ENCODE results near the gene BIRC3. TPM values are rescaled to one million over a fixed set of nuclear protein-coding genes. Genes with fewer than 3 reads are reported as not detected.

The BIRC3 gene
- total and polyA plus RNA-seq, 2 experiments from 2014 or later: 11.5 to 11.6 TPM

- no peak for DNase-seq (ENCODE audit: low spot score)
- H3K79me2 ChIP-seq: no peaks in the 10 kb centered on the region
- TF ChIP-seq CTCF (IDR thresholded peaks at IDR 0.05; ENCODE audit: poor library complexity): no peak
- TF ChIP-seq EZH2 (IDR thresholded peaks at IDR 0.05; ENCODE audit: borderline replicate concordance): no peak
- no peak for TF ChIP-seq EZH2phosphoT487 (IDR thresholded peaks at IDR 0.05; ENCODE audit: low read depth, severe bottlenecking, unreplicated experiment)
- H3K27ac ChIP-seq: no peak overlapping the region
- H3K4me2 ChIP-seq: no peak overlapping the region
- peaks cover 19% of the 10 kb centered on the region for H3K4me1 ChIP-seq (ENCODE audit: insufficient read depth)
- no peaks in the 10 kb centered on the region for H3K27me3 ChIP-seq
- no peaks in the 10 kb centered on the region for H3K9me3 ChIP-seq (ENCODE audit: low read depth)
- no peak overlapping the region for H3K4me3 ChIP-seq
- no peaks in the 10 kb centered on the region for H3K9me2 ChIP-seq (replicated peaks; ENCODE audit: insufficient read depth)
- 92% methylated on average over 2 of the region's 2 CpGs for WGBS (ENCODE audit: low lambda C conversion rate, missing lambda C conversion rate)
- no peak overlapping the region for H2AFZ ChIP-seq
- H3K36me3 ChIP-seq (replicated peaks; ENCODE audit: insufficient read depth, low read depth): no peaks in the 10 kb centered on the region
- no peaks in the 10 kb centered on the region for H4K20me1 ChIP-seq (ENCODE audit: insufficient read depth, poor library complexity, severe bottlenecking)
Observed at GRCh38 chr11:102314784-102315183, 2.5 kb upstream of the BIRC3 start.

DNA sequence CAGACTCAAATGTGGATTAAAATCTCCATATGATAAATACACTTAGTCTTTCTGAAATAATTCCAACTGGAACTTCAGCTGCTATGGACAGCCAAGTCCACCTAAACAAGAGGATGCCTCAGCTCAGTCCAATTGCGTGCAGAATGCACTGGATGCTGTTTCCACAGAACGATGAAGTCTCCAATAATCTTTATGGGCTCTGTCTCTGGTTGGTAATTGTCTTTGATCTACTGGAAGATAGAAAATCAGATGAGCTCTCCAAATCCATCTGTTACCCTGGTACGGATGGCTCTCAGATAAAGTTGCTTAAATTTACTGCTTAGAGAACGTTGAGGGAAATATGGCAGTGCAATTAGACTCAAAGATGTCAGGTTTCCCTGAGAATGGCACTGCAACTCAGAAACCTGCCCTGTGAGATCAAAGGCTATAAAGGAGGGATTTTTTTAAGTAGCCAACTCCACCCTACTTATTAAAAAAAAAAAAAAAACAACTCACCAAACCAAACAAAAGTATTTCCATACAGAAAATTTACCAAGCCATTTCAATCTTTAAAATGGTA, 859 bp upstream of the BIRC3 start:
- Histone ChIP-seq H3K27ac (peak overlapping the region; percentile 62), H3K4me3 (no peak overlapping the region), H2AFZ (no peak overlapping the region), H3K9me3 (ENCODE audit: low read depth) (no peaks in the 10 kb centered on the region), H3K79me2 (no peaks in the 10 kb centered on the region), H3K36me3 (replicated peaks; ENCODE audit: insufficient read depth, low read depth) (no peaks in the 10 kb centered on the region), H3K27me3 (no peaks in the 10 kb centered on the region), H4K20me1 (ENCODE audit: insufficient read depth, poor library complexity, severe bottlenecking) (no peaks in the 10 kb centered on the region), H3K9me2 (replicated peaks; ENCODE audit: insufficient read depth) (no peaks in the 10 kb centered on the region), H3K4me2 (peak overlapping the region; percentile 77), H3K4me1 (ENCODE audit: insufficient read depth) (peaks cover 19% of the 10 kb centered on the region)
- TF ChIP-seq EZH2 (IDR thresholded peaks at IDR 0.05; ENCODE audit: borderline replicate concordance) (no peak), CTCF (IDR thresholded peaks at IDR 0.05; ENCODE audit: poor library complexity) (no peak), EZH2phosphoT487 (IDR thresholded peaks at IDR 0.05; ENCODE audit: low read depth, severe bottlenecking, unreplicated experiment) (no peak)
- no peak for DNase-seq (ENCODE audit: low spot score)
- WGBS (ENCODE audit: low lambda C conversion rate, missing lambda C conversion rate): 44% methylated on average over 4 of the region's 4 CpGs

- peak overlapping the region; percentile 59 for H2AFZ ChIP-seq
Observed at GRCh38 chr11:102317768-102318103, 452 bp downstream of the BIRC3 start.

More at GRCh38 chr11:102317768-102318103, 452 bp downstream of the BIRC3 start:
- TF ChIP-seq CTCF (IDR thresholded peaks at IDR 0.05; ENCODE audit: poor library complexity): no peak
- no peak for TF ChIP-seq EZH2phosphoT487 (IDR thresholded peaks at IDR 0.05; ENCODE audit: low read depth, severe bottlenecking, unreplicated experiment)
- TF ChIP-seq EZH2 (IDR thresholded peaks at IDR 0.05; ENCODE audit: borderline replicate concordance): no peak
- Histone ChIP-seq H3K27ac (peak overlapping the region; percentile 38), H4K20me1 (ENCODE audit: insufficient read depth, poor library complexity, severe bottlenecking) (no peaks in the 10 kb centered on the region), H3K9me2 (replicated peaks; ENCODE audit: insufficient read depth) (no peaks in the 10 kb centered on the region), H3K4me2 (peak overlapping the region; percentile 77), H3K27me3 (no peaks in the 10 kb centered on the region), H3K4me1 (ENCODE audit: insufficient read depth) (peaks cover 15% of the 10 kb centered on the region), H3K9me3 (ENCODE audit: low read depth) (no peaks in the 10 kb centered on the region), H3K36me3 (replicated peaks; ENCODE audit: insufficient read depth, low read depth) (no peaks in the 10 kb centered on the region), H3K79me2 (no peaks in the 10 kb centered on the region), H3K4me3 (peak overlapping the region; percentile 2)
- DNase-seq (ENCODE audit: low spot score): no peak
- 65% methylated on average over 7 of the region's 7 CpGs for WGBS (ENCODE audit: low lambda C conversion rate, missing lambda C conversion rate)
